GM23248 (cell line): ENCODE results near the gene C2CD2L. TPM values are rescaled to one million over a fixed set of nuclear protein-coding genes. Genes with fewer than 3 reads are reported as not detected.
"Not testable (repeated sequence)": the region's sequence is repeated elsewhere in the genome, so short reads cannot be mapped to it uniquely, and the experiment has no call there.

Experiments
- DNase-seq: peaks from one replicate; pipeline ENCODE4 v3.0.0-alpha.2; 2015
- H2AFZ ChIP-seq: fragments of 200-600 bp; sonication (generic); 2 replicates; pipeline ENCODE4 v1.6.1; 2016; ENCODE audit warnings: antibody characterized with exemption
- H3F3A ChIP-seq: fragments of 200-600 bp; sonication (generic); 2 replicates; pipeline ENCODE4 v1.6.1; 2016; ENCODE audit warnings: mild to moderate bottlenecking, antibody characterized with exemption, mixed run types; ENCODE audit not compliant: insufficient read depth
- H3K27ac ChIP-seq: fragments of 200-600 bp; sonication (generic); 2 replicates; pipeline ENCODE4 v1.5.1; 2016; ENCODE audit warnings: mild to moderate bottlenecking
- H3K27me3 ChIP-seq: fragments of 200-600 bp; sonication (generic); replicated peaks from 2 replicates; pipeline ENCODE4 v1.6.1; 2016; ENCODE audit warnings: mild to moderate bottlenecking; ENCODE audit not compliant: insufficient read depth
- H3K36me3 ChIP-seq: fragments of 200-600 bp; sonication (generic); 2 replicates; pipeline ENCODE4 v1.6.1; 2016; ENCODE audit warnings: low read depth, mild to moderate bottlenecking
- H3K4me1 ChIP-seq: fragments of 200-600 bp; sonication (generic); 2 replicates; pipeline ENCODE4 v1.6.1; 2016; ENCODE audit warnings: mild to moderate bottlenecking; ENCODE audit not compliant: insufficient read depth
- H3K4me2 ChIP-seq: fragments of 200-600 bp; sonication (generic); one replicate; pipeline ENCODE4 v1.6.1; 2016; ENCODE audit warnings: mild to moderate bottlenecking; ENCODE audit not compliant: unreplicated experiment
- H3K4me3 ChIP-seq: fragments of 200-600 bp; sonication (generic); 2 replicates; pipeline ENCODE4 v1.5.1; 2016; ENCODE audit warnings: mild to moderate bottlenecking
- H3K79me2 ChIP-seq: fragments of 200-600 bp; sonication (generic); 2 replicates; pipeline ENCODE4 v1.6.1; 2016; ENCODE audit warnings: mild to moderate bottlenecking; ENCODE audit not compliant: insufficient read depth
- H3K9ac ChIP-seq: fragments of 200-600 bp; sonication (generic); 2 replicates; pipeline ENCODE4 v1.6.1; 2016; ENCODE audit warnings: mild to moderate bottlenecking
- H3K9me2 ChIP-seq: fragments of 200-600 bp; sonication (generic); 2 replicates; pipeline ENCODE4 v1.6.1; 2016; ENCODE audit warnings: mixed run types, mild to moderate bottlenecking, moderate library complexity; ENCODE audit not compliant: insufficient read depth
- H3K9me3 ChIP-seq: fragments of 200-600 bp; sonication (generic); one replicate; pipeline ENCODE4 v1.6.1; 2017; ENCODE audit warnings: low read depth
- H4K20me1 ChIP-seq: fragments of 200-600 bp; sonication (generic); 2 replicates; pipeline ENCODE4 v1.6.0; 2016; ENCODE audit not compliant: insufficient read depth
- EZH2 ChIP-seq: fragments of 200-600 bp; sonication (generic); IDR thresholded peaks from 2 replicates; pipeline ENCODE4 v1.6.1; 2018; ENCODE audit warnings: antibody characterized with exemption, mild to moderate bottlenecking; ENCODE audit not compliant: insufficient read depth, poor library complexity, severe bottlenecking
- EZH2phosphoT487 ChIP-seq: fragments of 200-600 bp; sonication (generic); IDR thresholded peaks from 2 replicates; pipeline ENCODE4 v1.6.1; 2018; ENCODE audit warnings: antibody characterized with exemption, moderate library complexity, mild to moderate bottlenecking, low read depth; ENCODE audit not compliant: insufficient read depth
- WGBS, 2 experiments: methylation state at CpG; one replicate each; pipeline ENCODE4 v1.1.6; 2015 to 2017; ENCODE audit warnings: low lambda C conversion rate in 2 of 2, low coverage in 1 of 2; ENCODE audit errors: missing lambda C conversion rate in 2 of 2; 5-methylcytosine and 5-hydroxymethylcytosine counted together
- in situ Hi-C: fragments of 300-500 bp; cut with MboI; formaldehyde crosslinking; loops from 2 replicates; pipeline ENCODE4 v1.15.0; 2020
- polyA plus RNA-seq: library from polyadenylated mRNA; unstranded; fragments of >200 nt; fragmentation: Nextera tagmentation; extraction: Ambion mirVana; gene quantifications from 2 replicates; pipeline ENCODE4 v1.2.1, GENCODE V29; 2016
- total RNA-seq: library from RNA; depleted of rRNA; stranded (reverse); fragments of >200 nt; shearing (Covaris generic); gene quantifications from 2 replicates; pipeline ENCODE4 v1.2.3, GENCODE V29; 2014

C2CD2L gene
- total and polyA plus RNA-seq, 2 experiments from 2014 or later: 2.6 to 4.1 TPM

DNA sequence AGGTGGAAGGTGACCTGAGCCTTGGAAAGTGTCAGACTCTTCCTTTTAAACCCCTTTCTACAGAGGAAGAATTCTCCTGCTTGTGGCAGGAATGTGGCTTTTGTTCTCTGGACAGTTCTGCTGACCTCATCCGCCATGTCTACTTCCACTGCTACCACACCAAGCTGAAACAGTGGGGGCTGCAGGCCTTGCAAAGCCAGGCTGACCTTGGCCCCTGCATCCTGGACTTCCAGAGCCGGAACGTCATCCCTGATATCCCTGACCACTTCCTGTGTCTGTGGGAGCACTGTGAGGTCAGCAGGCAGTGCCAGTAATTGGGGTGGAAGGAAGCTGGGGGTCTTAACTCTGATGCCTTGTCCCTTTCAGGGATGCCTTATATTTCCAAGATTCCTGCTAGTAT is 23.5 kb downstream of the C2CD2L start:
- in situ Hi-C loops: no loop called here
- Histone ChIP-seq H3K4me2 (no peak overlapping the region), H3K9me2 (no peaks in the 10 kb centered on the region), H3K36me3 (peaks cover 26% of the 10 kb centered on the region), H3K9me3 (no peaks in the 10 kb centered on the region), H3F3A (no peaks in the 10 kb centered on the region; the same call in 1 of the 2 replicates), H3K27me3 (no peaks in the 10 kb centered on the region), H3K27ac (no peak overlapping the region), H2AFZ (no peak overlapping the region), H3K4me1 (no peaks in the 10 kb centered on the region), H3K9ac (no peak overlapping the region), H3K4me3 (no peak overlapping the region), H3K79me2 (0 out of 2 replicates have a peak, but pooled peaks cover 2% of the 10 kb centered on the region), H4K20me1 (no peaks in the 10 kb centered on the region)
- TF ChIP-seq EZH2phosphoT487: no peak
- no peak for TF ChIP-seq EZH2
- WGBS, 2 experiments: 65 to 69% methylated on average over 3 of the region's 3 CpGs
- DNase-seq: no peak

DNA sequence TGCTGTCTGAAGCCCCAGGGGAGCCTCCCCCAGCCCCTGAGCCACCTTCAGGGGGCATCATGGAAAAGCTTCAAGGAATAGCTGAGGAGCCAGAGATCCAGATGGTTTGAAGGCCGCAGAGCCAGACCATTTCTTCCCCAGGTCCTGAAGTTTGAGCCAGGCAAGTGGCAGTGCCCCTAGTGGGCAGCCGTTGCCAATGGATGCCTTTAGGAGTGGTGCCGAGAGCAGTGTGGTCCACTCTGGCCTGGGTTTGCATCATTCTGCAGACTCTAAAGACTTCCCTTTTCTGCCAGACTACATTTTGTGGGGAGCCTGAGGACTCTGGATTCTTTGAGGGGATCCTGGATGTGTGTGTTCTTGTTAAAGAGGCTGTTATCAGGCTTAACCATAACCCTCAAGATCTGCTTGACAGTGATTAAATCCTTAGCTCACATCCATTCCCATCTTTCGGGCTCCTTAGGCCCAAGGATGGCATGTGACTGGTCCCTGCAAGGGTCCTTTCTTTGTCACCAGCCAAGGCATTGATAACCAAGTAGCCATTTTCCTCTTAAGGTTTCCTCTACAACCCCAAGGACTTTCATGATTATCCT is 27.3 kb downstream of the C2CD2L start:
- TF ChIP-seq EZH2: no peak
- TF ChIP-seq EZH2phosphoT487: no peak
- Histone ChIP-seq H3K36me3 (peaks cover 23% of the 10 kb centered on the region), H2AFZ (no peak overlapping the region), H3K4me2 (no peak overlapping the region), H3K9me2 (no peaks in the 10 kb centered on the region), H3F3A (no peaks in the 10 kb centered on the region), H4K20me1 (no peaks in the 10 kb centered on the region), H3K4me1 (no peaks in the 10 kb centered on the region), H3K9me3 (no peaks in the 10 kb centered on the region), H3K27ac (no peak overlapping the region), H3K27me3 (no peaks in the 10 kb centered on the region), H3K9ac (no peak overlapping the region), H3K79me2 (no peaks in the 10 kb centered on the region), H3K4me3 (no peak overlapping the region)
- WGBS, 2 experiments: 67 to 79% methylated on average over 4 of the region's 4 CpGs
- in situ Hi-C loops: no loop called here
- peak; percentile 43 for DNase-seq

DNA sequence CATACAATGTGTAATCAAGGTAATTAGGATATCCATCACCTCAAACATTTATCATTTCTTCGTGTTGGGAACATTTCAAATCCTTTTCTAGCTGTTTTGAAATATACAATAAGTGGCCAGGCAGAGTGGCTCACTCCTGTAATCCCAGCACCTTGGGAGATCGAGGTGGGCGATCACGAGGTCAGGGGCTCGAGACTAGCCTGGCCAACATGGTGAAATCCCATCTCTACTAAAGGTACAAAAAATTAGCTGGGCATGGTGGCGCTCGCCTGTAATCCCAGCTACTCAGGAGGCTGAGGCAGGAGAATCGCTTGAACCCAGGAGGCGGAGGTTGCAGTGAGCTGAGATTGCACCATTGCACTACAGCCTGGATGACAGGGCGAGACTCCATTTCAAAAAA is 32.1 kb downstream of the C2CD2L start:
- H3K9ac ChIP-seq, in situ Hi-C loops, H3K9me2 ChIP-seq, H3K27me3 ChIP-seq, H3K4me3 ChIP-seq, H3K36me3 ChIP-seq, H3F3A ChIP-seq, H2AFZ ChIP-seq, H4K20me1 ChIP-seq, H3K4me2 ChIP-seq, H3K79me2 ChIP-seq, H3K4me1 ChIP-seq, H3K27ac ChIP-seq, DNase-seq, H3K9me3 ChIP-seq: not testable (repeated sequence)
- 69% methylated on average over 10 of the region's 10 CpGs for WGBS, 2 experiments

DNA sequence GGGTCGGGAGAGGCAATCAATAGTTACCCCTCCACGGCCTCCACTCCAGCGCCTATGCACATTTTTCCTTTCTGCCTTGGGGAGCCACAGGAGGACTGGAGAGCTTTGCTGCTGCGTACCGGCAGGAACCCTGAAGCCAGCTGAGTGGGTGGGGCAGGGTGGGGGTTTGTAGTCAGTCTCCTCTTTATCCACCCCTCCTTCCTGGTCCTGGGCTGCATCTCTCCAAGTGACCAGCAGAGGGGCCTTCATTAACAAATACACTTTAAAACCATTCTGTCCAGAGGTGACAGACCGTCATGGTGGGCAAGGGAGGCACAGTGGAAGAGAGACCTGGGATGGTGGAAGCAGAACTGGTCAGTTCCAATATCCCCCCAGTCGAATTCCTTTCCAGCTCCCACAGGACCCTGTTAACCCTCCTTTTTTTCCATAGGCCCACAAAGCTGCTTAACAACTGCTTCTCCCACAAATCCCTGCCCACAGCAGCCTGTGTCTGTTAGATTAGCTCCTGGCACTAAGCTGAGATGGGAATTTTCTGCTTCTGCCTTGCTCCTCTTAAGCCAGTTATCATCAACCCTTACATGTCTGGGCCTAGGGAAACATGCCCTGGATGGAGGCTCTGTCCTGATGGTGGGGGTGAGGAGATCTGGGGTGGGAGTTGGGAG is 37.8 kb downstream of the C2CD2L start:
- H3K9me3 ChIP-seq: no peaks in the 10 kb centered on the region
- H3F3A ChIP-seq: no peaks in the 10 kb centered on the region
- H3K79me2 ChIP-seq: no peaks in the 10 kb centered on the region
- H3K4me1 ChIP-seq: no peaks in the 10 kb centered on the region
- no peaks in the 10 kb centered on the region for H4K20me1 ChIP-seq
- no peaks in the 10 kb centered on the region for H3K36me3 ChIP-seq
- H3K27me3 ChIP-seq: peaks cover 12% of the 10 kb centered on the region; the same call in 1 of the 2 replicates
- H2AFZ ChIP-seq: peak overlapping the region; percentile 49
- H3K4me3 ChIP-seq: no peak overlapping the region
- WGBS, 2 experiments: 14% methylated on average over 7 of the region's 7 CpGs
- H3K4me2 ChIP-seq: no peak overlapping the region
- no peak for TF ChIP-seq EZH2phosphoT487
- TF ChIP-seq EZH2: no peak
- H3K27ac ChIP-seq: no peak overlapping the region
- no peaks in the 10 kb centered on the region for H3K9me2 ChIP-seq
- in situ Hi-C loops: no loop called here
- H3K9ac ChIP-seq: no peak overlapping the region
- peak; percentile 81 for DNase-seq
